HEK293 (cell line): ENCODE results near the gene GRID2.

ENCODE experiments used
- REST ChIP-seq: fragments of 450-650 bp; formaldehyde crosslinking; IDR thresholded peaks from 2 replicates; pipeline ENCODE4 v1.5.1; 2016; ENCODE audit warnings: missing biosample characterization, missing genetic modification characterization
- YY2 ChIP-seq: fragments of 450-650 bp; formaldehyde crosslinking; IDR thresholded peaks from 2 replicates; pipeline ENCODE4 v1.5.1; 2016; ENCODE audit warnings: missing biosample characterization, missing genetic modification characterization
- ZNF121 ChIP-seq: fragments of 450-650 bp; formaldehyde crosslinking; IDR thresholded peaks from 2 replicates; pipeline ENCODE4 v1.5.1; 2016; ENCODE audit warnings: missing biosample characterization, missing genetic modification characterization

GRCh38 chr4:92864096-92864495 is 560.3 kb downstream of the GRID2 start:
- no peak for TF ChIP-seq ZNF121
- TF ChIP-seq REST = no peak
- TF ChIP-seq YY2 (tag by site-specific recombination) = no peak
